Measurements from ENCODE around the gene TFAP2A.

The TFAP2A gene

DNA sequence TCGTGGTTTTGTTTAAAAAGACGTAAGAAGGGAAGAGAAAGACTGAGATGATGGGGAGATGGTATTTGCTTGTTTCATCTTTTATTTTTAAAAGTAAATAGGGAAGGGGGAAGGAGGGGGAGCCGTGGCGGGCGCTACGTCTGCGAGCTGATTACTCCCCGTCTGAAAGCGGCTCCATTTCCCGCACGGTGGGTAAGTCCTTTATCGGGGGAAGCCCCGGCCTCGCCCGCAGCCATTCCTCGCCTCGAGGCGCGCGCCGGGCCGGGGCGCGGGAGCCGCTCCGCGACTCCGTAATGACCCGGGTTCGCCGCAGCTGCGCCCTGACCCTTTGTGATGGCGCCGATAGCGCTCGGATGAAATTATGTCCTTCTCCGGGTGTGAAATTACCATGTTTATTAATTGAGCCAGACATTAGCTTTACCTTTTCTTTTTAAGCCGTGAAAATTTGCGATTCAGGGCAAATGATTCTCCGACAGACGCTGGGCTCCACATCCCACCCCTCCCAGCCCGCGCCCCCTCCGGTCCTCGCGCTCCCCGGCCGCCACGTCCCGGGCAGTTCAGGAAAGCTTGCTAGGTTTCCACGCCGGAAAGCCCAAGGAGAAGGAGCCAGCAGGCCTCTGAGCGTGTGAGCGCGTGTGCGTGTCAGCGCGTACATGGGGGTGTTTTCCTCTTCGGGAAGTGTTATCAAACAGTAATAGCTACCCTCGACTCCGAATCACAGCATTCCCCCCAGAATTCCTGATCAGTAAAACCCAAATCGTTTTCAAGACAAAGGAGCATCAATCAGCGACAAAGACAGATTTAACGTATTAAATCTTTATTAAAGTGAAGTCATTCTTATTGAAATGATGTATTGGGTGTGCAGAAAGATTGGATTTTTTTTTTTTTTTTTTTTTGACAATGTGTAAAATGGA is 30.0 kb downstream of the TFAP2A start:
- Histone ChIP-seq H3K27me3 (ENCODE audit: insufficient read depth, low read length, poor library complexity, severe bottlenecking) (no peaks in the 10 kb centered on the region), H4K20me1 (ENCODE audit: insufficient read depth, low read length, poor library complexity, severe bottlenecking) (no peaks in the 10 kb centered on the region), H3K9me3 (ENCODE audit: insufficient read depth, low read depth, low read length) (no peaks in the 10 kb centered on the region), H3K9ac (ENCODE audit: low read depth, low read length, poor library complexity, severe bottlenecking) (no peak overlapping the region), H3K36me3 (ENCODE audit: insufficient read depth, low read length) (no peaks in the 10 kb centered on the region), H3K4me2 (ENCODE audit: low read depth, low read length, poor library complexity, severe bottlenecking) (no peak overlapping the region), H3F3A (ENCODE audit: low read depth) (no peaks in the 10 kb centered on the region), H3K4me1 (ENCODE audit: insufficient read depth, low read length, poor library complexity, severe bottlenecking) (no peaks in the 10 kb centered on the region), H3K79me2 (ENCODE audit: insufficient read depth, low read length) (no peaks in the 10 kb centered on the region), H3K9me2 (replicated peaks; ENCODE audit: low read depth, low read length) (no peaks in the 10 kb centered on the region), H3K4me3 (ENCODE audit: low read length, poor library complexity, severe bottlenecking) (no peak overlapping the region), H2AFZ (ENCODE audit: low read length) (no peak overlapping the region)
- TF ChIP-seq EZH2phosphoT487 (IDR thresholded peaks at IDR 0.05; ENCODE audit: borderline replicate concordance) (no peak), CTCF (conservative IDR thresholded peaks at IDR 0.05; ENCODE audit: low read length) (no peak)

- Histone ChIP-seq H3K9me2 (replicated peaks; ENCODE audit: low read depth, low read length) (no peaks in the 10 kb centered on the region), H3K36me3 (ENCODE audit: insufficient read depth, low read length) (no peaks in the 10 kb centered on the region), H2AFZ (ENCODE audit: low read length) (no peak overlapping the region), H3K9me3 (ENCODE audit: insufficient read depth, low read depth, low read length) (no peaks in the 10 kb centered on the region), H3F3A (ENCODE audit: low read depth) (no peaks in the 10 kb centered on the region), H3K4me1 (ENCODE audit: insufficient read depth, low read length, poor library complexity, severe bottlenecking) (no peaks in the 10 kb centered on the region), H3K27me3 (ENCODE audit: insufficient read depth, low read length, poor library complexity, severe bottlenecking) (no peaks in the 10 kb centered on the region), H3K79me2 (ENCODE audit: insufficient read depth, low read length) (no peaks in the 10 kb centered on the region), H3K4me2 (ENCODE audit: low read depth, low read length, poor library complexity, severe bottlenecking) (no peak overlapping the region), H4K20me1 (ENCODE audit: insufficient read depth, low read length, poor library complexity, severe bottlenecking) (no peaks in the 10 kb centered on the region), H3K9ac (ENCODE audit: low read depth, low read length, poor library complexity, severe bottlenecking) (no peak overlapping the region), H3K4me3 (ENCODE audit: low read length, poor library complexity, severe bottlenecking) (no peak overlapping the region)
- no peak for TF ChIP-seq EZH2phosphoT487 (IDR thresholded peaks at IDR 0.05; ENCODE audit: borderline replicate concordance)
- no peak for TF ChIP-seq CTCF (conservative IDR thresholded peaks at IDR 0.05; ENCODE audit: low read length)
Measured at GRCh38 chr6:10384091-10384609, 30.7 kb downstream of the TFAP2A start.

DNA sequence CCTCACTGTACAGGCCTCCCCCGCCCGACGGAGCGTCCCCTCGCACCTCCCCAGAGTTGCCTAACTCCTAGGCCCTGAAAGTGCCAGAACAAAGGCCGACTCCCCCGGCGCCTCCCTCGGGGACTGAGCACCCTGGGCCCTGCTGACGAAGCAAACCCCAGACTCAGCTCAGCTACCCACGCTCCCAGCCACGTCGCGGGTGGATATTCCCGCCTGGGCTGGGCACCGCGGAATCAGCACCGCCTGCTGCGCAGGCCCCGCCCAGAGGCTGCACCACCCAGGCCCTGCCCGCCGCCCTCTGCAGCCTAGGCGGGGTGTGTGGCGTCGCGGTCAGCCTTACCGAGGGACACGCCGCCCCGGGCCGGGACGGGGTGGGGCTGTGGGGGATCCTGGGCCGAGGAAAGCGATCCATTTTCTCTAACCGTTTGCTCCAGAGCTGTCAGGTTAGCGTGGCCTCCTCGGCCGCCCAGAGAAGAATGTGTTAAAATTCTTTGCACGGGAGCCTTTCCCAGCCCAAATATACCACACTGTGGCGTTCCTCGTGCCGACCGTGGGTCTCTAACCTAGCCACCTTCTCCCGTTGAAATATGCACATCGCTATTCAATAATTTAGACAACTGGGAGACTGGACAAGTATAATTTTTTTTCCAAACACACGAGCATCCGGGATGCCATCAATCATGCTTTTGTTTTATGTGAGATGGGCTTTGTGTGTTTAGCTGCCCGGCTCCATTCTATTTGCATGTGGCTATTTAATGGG is 31.4 kb downstream of the TFAP2A start:
- Histone ChIP-seq H2AFZ (ENCODE audit: low read length) (no peak overlapping the region), H3K9me3 (ENCODE audit: insufficient read depth, low read depth, low read length) (no peaks in the 10 kb centered on the region), H4K20me1 (ENCODE audit: insufficient read depth, low read length, poor library complexity, severe bottlenecking) (no peaks in the 10 kb centered on the region), H3K9me2 (replicated peaks; ENCODE audit: low read depth, low read length) (no peaks in the 10 kb centered on the region), H3K9ac (ENCODE audit: low read depth, low read length, poor library complexity, severe bottlenecking) (no peak overlapping the region), H3K36me3 (ENCODE audit: insufficient read depth, low read length) (no peaks in the 10 kb centered on the region), H3K27me3 (ENCODE audit: insufficient read depth, low read length, poor library complexity, severe bottlenecking) (no peaks in the 10 kb centered on the region), H3K79me2 (ENCODE audit: insufficient read depth, low read length) (no peaks in the 10 kb centered on the region), H3K4me1 (ENCODE audit: insufficient read depth, low read length, poor library complexity, severe bottlenecking) (no peaks in the 10 kb centered on the region), H3K4me2 (ENCODE audit: low read depth, low read length, poor library complexity, severe bottlenecking) (no peak overlapping the region), H3K4me3 (ENCODE audit: low read length, poor library complexity, severe bottlenecking) (no peak overlapping the region), H3F3A (ENCODE audit: low read depth) (no peaks in the 10 kb centered on the region)
- no peak for TF ChIP-seq CTCF (conservative IDR thresholded peaks at IDR 0.05; ENCODE audit: low read length)
- no peak for TF ChIP-seq EZH2phosphoT487 (IDR thresholded peaks at IDR 0.05; ENCODE audit: borderline replicate concordance)

Data from Loucy (cell line).